IgD-negative memory B cell (primary cell): ENCODE measurements around the gene XPR1. TPM values are rescaled to one million over a fixed set of nuclear protein-coding genes. Genes with fewer than 3 reads are reported as not detected.

Experiments
- H3K27ac Mint-ChIP-seq, 3 donors: one replicate each; pipeline ENCODE4 v1.8.0; 2020 to 2022; ENCODE audit warnings: mild to moderate bottlenecking in 3 of 3, mixed read lengths in 3 of 3, moderate library complexity in 1 of 3
- H3K27me3 Mint-ChIP-seq: one replicate; pipeline ENCODE4 v1.8.0; 2021; ENCODE audit warnings: mixed read lengths
- H3K36me3 Mint-ChIP-seq: one replicate; pipeline ENCODE4 v1.8.0; 2020; ENCODE audit warnings: mild to moderate bottlenecking, mixed read lengths
- H3K4me1 Mint-ChIP-seq, 3 donors: one replicate each; pipeline ENCODE4 v1.8.0; 2020 to 2022; ENCODE audit warnings: mixed read lengths in 3 of 3, mild to moderate bottlenecking in 1 of 3
- H3K4me3 Mint-ChIP-seq, 4 donors: one replicate each; pipeline ENCODE4 v1.8.0; 2020 to 2022; ENCODE audit warnings: mild to moderate bottlenecking in 4 of 4, mixed read lengths in 4 of 4, moderate library complexity in 3 of 4
- H3K9me3 Mint-ChIP-seq, 3 donors: one replicate each; pipeline ENCODE4 v1.8.0; 2020 to 2021; ENCODE audit warnings: mixed read lengths in 3 of 3, mild to moderate bottlenecking in 1 of 3
- polyA plus RNA-seq: library from polyadenylated mRNA; unstranded; fragments of 300-500 nt; fragmentation: Illumina TruSeq; gene quantifications from one replicate; pipeline ENCODE4 v1.2.3, GENCODE V29; 2021

The XPR1 gene
- polyA plus RNA-seq, 1 donor from 2014 or later = 5.7 TPM

DNA sequence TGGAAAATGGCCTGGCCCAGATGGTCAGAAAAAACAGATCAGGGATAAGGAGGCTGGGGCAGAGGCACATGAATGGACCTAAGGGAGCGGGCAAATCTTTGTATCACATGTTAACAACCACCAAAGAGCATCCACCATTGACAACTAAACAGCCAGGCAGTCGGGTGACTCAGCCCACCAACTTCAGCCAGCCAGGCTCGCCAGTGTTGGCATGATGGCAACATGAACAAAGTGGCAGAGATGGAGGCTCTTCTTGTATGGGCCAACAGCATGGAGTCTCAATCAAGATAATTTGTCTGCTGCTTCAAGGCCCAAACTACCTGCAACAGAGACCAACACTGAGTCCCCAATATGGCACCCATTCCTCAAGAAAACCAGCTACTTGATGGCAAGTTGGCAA is 264.3 kb downstream of the XPR1 start:
- H3K27me3 Mint-ChIP-seq = peaks cover 2% of the 10 kb centered on the region
- H3K4me3 Mint-ChIP-seq = no peak overlapping the region
- no peaks in the 10 kb centered on the region for H3K4me1 Mint-ChIP-seq
- H3K27ac Mint-ChIP-seq = no peak overlapping the region
- peaks cover 0 to 3% (median 2%) of the 10 kb centered on the region in 3 donors for H3K9me3 Mint-ChIP-seq
- H3K36me3 Mint-ChIP-seq = no peaks in the 10 kb centered on the region

DNA sequence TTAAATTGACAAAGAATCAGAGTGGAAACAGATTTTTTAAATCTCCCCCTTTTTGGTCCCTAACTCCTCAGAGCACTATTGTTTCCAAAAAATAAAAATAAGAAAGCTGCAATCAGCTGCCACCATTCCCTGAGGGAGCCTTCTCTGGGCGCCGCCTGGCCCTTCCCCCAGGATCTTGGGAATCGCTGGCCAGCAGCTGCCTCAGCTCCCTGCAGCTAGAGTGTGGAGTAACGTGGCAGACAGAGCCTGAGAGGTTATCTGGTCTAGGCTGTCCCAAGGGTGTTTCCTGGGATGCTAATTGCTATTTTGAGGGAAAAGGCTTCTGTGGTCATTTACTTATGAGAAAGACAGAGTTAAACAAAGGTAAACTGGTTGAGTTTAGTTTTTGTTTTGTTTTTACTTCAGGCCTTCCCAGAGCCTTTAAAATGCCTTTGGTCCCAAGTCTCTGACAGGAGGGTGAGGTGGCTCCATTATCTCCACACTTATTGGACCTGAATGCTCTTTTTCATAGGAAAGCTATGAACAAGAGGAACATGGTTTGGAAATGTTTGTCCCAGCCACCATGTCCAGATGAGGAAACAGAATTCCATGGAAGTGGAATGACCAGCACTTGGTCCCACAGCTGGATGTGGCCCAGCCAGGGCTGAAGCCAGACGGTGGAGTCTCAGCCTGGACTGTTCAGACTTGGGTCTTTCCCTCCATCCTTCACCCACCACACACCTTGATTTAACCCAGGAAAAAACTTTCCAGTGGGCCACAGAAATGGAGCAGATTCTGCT is 266.8 kb downstream of the XPR1 start:
- Mint-ChIP-seq H3K27ac (no peak overlapping the region), H3K4me1 (no peaks in the 10 kb centered on the region), H3K36me3 (no peaks in the 10 kb centered on the region), H3K4me3 (no peak overlapping the region), H3K9me3 (peaks cover 0 to 3% (median 2%) of the 10 kb centered on the region in 3 donors), H3K27me3 (peaks cover 3% of the 10 kb centered on the region)

DNA sequence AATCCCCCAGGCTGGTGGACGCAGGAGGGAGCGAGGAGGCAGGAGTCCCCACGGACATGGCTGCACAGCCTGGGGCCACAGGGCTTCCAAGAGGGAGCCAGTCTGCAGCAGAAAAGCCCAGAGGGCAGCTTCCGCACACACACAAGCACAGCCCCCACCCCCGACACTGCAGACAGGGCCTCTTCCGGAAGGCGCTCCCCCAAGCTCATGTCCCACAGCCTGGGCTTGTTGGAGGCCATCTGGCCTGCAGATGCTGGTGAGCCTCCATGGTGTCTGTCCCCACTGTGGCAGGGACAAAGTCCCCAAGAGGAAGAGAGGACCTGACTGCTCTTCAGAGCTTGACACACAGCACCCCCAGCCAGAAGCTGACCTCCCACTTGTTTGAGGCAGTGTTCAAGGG is 267.4 kb downstream of the XPR1 start:
- peaks cover 2 to 3% (median 3%) of the 10 kb centered on the region in 3 donors for H3K9me3 Mint-ChIP-seq
- H3K36me3 Mint-ChIP-seq = no peaks in the 10 kb centered on the region
- no peaks in the 10 kb centered on the region for H3K4me1 Mint-ChIP-seq
- peaks cover 3% of the 10 kb centered on the region for H3K27me3 Mint-ChIP-seq
- H3K4me3 Mint-ChIP-seq = no peak overlapping the region
- no peak overlapping the region for H3K27ac Mint-ChIP-seq

DNA sequence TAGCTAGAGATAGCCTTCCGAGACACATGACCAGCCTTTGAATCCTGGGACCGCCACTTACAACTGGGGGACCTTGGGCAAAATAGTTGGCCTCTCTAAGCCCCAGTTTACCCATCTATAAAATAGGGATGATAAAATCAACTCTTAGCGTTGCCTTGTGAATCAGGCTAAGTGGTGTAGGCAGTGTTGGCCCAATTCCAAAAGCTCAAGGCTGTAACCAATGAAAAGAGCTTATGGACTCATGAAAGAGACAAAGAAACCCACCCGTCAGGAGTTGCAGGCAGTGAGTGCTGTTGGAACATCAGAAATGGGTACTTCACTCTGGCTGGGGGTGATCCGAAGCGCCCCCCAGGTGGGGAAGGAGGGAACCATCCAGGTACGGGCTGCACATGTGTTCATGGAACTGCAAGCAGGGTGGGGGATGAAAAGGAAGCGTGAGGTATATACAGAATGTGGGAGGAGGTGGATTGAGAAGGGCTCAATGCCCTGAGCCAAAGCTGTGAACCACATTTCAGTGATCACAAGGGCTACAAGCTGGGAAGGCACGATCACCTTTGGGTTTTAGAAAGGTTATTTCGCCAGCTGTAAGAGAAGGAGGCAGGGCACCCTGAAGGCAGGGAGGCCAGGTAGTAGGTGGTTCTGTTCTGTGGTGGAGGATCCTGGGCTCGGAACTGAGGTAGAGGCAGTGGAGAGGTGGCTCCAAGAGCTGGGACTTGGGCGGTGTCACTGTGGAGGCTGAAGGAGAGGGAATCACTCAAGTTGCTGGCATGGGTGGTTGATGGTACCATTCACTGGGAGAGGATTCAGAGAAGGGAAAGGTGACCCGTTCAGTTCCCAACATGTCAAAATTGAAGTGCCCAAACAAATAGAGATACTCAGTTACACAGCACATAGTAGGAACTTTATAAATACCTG is 269.5 kb downstream of the XPR1 start:
- Mint-ChIP-seq H3K27ac (no peak overlapping the region), H3K27me3 (peaks cover 3% of the 10 kb centered on the region), H3K9me3 (peaks cover 0 to 5% (median 4%) of the 10 kb centered on the region in 3 donors), H3K4me3 (no peak overlapping the region), H3K4me1 (no peaks in the 10 kb centered on the region), H3K36me3 (no peaks in the 10 kb centered on the region)

DNA sequence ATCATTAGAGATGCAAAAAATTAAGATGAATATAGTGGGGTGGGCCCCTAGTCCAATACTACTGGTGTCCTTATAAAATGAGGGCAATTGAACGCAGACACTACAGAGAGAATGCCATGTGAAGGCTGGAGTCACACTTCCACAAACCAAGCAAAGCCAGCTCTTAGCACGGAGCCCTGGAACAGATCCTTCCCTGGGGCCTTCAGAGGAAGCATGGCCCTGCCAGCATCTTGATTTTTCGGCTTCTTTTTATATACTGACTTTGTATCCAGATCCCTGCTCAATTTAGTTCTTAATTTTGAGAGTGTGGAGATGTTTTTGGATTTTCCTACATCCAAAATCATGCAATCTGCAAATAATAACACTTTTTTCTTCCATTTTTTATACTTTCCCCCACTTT is 270.7 kb downstream of the XPR1 start:
- no peaks in the 10 kb centered on the region for H3K4me1 Mint-ChIP-seq
- H3K27me3 Mint-ChIP-seq = peaks cover 7% of the 10 kb centered on the region

DNA sequence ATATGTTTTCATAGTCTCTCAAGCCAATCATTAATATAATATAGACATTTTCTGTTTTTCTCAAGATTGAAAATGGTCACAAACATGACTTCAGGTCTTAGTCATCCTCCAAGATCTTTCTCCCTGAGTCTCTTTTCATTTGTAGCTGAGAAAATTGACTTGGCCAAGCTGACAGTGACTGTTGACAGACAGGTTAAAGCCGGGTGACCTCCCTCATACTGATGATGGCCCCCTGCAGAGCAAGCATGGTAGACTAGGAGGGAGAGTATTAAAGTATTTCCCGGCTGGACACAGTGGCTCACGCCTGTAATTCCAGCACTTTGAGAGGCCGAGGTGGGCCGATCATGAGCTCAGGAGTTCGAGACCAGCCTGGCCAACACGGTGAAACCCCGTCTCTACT is 274.1 kb downstream of the XPR1 start:
- no peak overlapping the region for H3K4me3 Mint-ChIP-seq
- peaks cover 12% of the 10 kb centered on the region for H3K27me3 Mint-ChIP-seq
- no peak overlapping the region for H3K27ac Mint-ChIP-seq
- peaks cover 0 to 5% (median 2%) of the 10 kb centered on the region in 3 donors for H3K9me3 Mint-ChIP-seq
- H3K4me1 Mint-ChIP-seq = peaks cover 0 to 6% (median 3%) of the 10 kb centered on the region in 3 donors
- H3K36me3 Mint-ChIP-seq = no peaks in the 10 kb centered on the region

More for the DNA sequence above, 270.7 kb downstream of the XPR1 start:
- no peak overlapping the region for H3K4me3 Mint-ChIP-seq
- no peaks in the 10 kb centered on the region for H3K36me3 Mint-ChIP-seq
- H3K9me3 Mint-ChIP-seq = peaks cover 0 to 5% (median 2%) of the 10 kb centered on the region in 3 donors
- no peak overlapping the region for H3K27ac Mint-ChIP-seq

DNA sequence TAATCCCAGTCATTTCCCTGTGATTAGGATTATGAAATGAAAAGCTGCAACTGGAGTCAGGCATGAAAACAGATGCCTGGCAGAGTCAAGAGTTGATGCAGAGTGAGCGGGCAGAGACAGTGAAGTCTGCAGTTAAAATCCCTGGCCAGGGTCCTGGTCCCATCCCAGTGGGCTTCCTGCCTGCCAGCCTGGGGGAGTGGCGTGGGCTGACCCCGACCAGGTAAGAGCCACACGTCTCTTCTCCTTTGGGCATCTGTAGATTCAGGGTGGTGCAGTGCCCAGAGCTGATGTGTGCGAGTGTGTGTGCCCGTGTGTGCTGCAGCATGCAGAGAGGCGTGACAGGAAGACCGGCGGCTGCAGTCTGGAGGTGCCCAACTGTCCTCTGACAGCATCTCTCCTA is 274.7 kb downstream of the XPR1 start:
- Mint-ChIP-seq H3K4me3 (no peak overlapping the region), H3K27me3 (peaks cover 14% of the 10 kb centered on the region), H3K9me3 (peaks cover 0 to 5% (median 2%) of the 10 kb centered on the region in 3 donors), H3K4me1 (peaks cover 0 to 6% (median 3%) of the 10 kb centered on the region in 3 donors), H3K36me3 (no peaks in the 10 kb centered on the region), H3K27ac (no peak overlapping the region)

DNA sequence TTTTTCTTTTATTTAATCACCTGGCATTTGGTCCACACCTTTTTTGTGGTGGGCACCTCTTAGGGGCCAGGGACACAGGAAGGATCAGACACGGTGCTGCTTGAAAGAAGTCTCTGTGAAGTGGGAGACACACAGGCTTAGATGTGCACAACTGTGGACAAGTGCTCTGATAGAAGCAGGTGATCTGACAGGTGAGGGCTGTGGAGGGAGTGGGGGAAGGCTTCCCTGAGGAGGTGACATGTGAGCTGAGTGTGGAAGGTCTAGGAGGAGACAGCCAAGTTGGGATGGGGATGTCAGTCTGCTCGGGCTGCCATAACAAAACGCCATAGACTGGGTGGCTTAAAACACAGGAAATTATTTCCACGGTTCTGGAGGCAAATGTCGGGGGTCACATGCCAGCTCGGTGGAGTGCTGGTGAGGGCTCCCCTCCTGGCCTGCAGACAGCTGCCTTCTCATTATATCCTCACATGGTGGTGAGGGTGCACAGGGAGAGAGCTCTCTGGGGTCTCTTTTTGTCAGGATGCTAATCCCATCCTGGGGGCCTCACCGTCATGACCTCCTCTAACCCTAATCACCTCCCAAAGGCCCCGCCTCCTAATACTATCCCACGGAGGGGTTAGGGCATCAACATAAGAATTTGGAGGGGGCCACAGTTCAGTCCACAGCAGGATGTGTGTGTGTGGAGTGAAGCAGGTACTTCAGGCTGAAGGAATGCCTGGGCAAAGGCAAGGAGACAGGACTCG is 275.7 kb downstream of the XPR1 start:
- Mint-ChIP-seq H3K27ac (no peak overlapping the region), H3K9me3 (peaks cover 0 to 5% (median 2%) of the 10 kb centered on the region in 3 donors)

DNA sequence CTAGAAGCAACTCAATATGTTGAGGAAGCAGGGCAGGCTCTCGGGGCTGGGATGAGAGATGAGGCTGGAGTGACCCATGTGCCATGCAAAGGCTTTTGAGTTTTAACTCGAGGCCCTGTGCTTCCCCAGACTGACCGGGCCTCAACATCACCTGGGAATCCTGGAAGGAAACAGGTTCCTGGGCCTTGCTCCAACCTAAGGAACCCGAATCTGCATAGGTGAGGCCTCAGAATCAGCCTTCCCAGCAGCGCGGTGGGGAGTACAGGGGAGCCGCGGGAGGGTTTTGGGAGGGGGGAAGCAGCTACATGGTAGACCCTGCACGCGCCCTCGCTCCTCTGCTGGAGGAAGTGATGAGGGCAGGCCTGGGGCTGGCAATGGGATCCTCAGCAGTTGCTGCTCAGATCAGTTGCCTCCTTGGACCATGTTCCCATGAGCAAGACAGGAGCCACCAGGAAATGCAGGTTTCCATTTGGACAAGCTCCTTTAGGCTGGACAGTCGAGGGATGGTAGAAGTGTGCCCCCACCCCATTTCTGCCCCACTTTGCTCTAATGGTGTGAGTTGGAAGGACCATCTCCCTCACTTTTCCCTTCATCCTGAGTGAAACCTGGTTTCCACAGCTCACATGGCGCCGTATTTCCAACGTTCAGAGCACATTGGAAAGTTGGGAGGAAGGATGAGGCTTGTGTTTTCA is 276.4 kb downstream of the XPR1 start:
- no peaks in the 10 kb centered on the region for H3K36me3 Mint-ChIP-seq
- H3K27ac Mint-ChIP-seq = no peak overlapping the region
- H3K27me3 Mint-ChIP-seq = peaks cover 22% of the 10 kb centered on the region
- peaks cover 0 to 6% (median 6%) of the 10 kb centered on the region in 3 donors for H3K4me1 Mint-ChIP-seq
- no peak overlapping the region for H3K4me3 Mint-ChIP-seq
- H3K9me3 Mint-ChIP-seq = peaks cover 0 to 5% (median 2%) of the 10 kb centered on the region in 3 donors

More for the DNA sequence above, 275.7 kb downstream of the XPR1 start:
- H3K4me3 Mint-ChIP-seq = no peak overlapping the region
- H3K27me3 Mint-ChIP-seq = peaks cover 22% of the 10 kb centered on the region
- peaks cover 0 to 6% (median 6%) of the 10 kb centered on the region in 3 donors for H3K4me1 Mint-ChIP-seq
- no peaks in the 10 kb centered on the region for H3K36me3 Mint-ChIP-seq

DNA sequence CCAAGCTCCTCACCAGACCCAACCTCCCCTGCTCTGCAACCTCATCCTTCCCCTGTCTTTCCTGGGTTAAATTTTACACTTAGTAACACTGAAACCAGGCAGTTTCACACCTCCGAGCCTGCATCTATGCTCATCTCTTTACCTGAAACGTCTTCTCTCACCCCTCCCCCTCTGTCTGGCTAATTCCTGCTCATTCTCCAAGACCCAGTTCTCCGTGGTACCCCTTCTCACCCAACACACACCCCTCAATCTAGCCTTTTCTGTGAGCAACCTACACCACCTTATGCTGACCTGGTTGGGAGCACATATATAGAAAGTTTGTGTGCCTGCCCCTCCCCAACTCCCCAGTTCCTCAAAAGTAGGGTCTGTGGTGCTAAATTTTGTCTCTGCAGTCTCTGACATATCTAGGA is 277.2 kb downstream of the XPR1 start:
- Mint-ChIP-seq H3K9me3 (peaks cover 0 to 4% (median 2%) of the 10 kb centered on the region in 3 donors), H3K27me3 (peaks cover 30% of the 10 kb centered on the region), H3K27ac (no peak overlapping the region), H3K36me3 (no peaks in the 10 kb centered on the region), H3K4me1 (peaks cover 0 to 9% (median 6%) of the 10 kb centered on the region in 3 donors), H3K4me3 (no peak overlapping the region)

DNA sequence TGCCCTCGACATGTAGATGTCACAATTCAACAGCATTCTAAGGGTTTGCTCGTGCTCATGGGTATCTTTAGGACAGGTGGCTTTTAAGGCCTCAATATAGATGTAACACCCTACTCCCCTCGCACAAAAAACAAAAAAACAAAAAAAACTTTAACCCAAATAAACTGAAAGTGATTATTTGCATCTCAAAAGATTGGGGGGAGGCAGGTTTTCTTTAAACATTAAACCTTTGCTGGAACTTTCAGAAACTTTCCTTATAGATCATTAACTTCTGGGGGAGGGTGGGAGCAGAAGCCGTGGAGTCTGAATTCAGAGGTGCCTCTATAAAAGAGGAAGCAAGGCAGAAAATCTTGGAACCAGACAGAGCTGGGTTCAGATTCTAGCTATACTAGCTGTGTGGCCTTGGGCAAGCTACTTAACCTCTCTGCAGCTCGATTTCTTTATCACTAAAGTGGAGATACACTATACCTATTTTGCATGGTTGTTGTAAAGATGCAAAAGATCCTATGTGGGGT is 277.7 kb downstream of the XPR1 start:
- Mint-ChIP-seq H3K4me3 (peak overlapping the region in 1 of 4 donors; percentile 60), H3K4me1 (peaks cover 0 to 9% (median 6%) of the 10 kb centered on the region in 3 donors), H3K27me3 (peaks cover 30% of the 10 kb centered on the region), H3K9me3 (peaks cover 0 to 2% (median under 1%) of the 10 kb centered on the region in 3 donors), H3K27ac (no peak overlapping the region), H3K36me3 (no peaks in the 10 kb centered on the region)

DNA sequence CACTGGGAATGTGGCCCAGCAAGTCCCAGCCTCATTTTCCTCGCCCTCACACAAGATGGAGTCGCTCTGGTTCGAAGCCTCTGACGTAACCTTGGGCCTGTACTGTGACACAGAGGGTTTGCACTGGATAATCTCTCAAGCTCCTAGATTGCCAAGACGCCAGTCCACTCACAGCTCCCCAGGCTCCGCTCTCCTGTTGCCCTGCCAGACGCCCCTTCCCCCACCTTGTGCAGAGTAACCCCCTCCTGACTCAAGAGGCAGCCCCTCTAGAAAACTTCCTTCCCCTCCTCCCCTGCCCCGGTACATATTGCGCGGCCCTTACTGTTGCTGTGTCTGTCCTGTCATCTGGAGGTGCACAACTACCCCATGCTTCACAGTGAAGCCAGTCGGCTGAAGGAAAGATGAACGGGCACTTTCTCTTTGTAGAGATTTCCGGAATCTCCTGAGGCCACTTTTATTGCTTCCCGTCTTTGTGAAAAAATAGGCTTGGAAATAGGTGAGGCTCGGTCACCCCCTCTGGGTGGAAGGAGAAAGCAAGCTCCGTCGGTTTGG is 279.9 kb downstream of the XPR1 start:
- peak overlapping the region in 2 of 4 donors; percentile 3 to 56 for H3K4me3 Mint-ChIP-seq
- no peak overlapping the region for H3K27ac Mint-ChIP-seq
- H3K4me1 Mint-ChIP-seq = peaks cover 0 to 9% (median 6%) of the 10 kb centered on the region in 3 donors
- no peaks in the 10 kb centered on the region for H3K36me3 Mint-ChIP-seq
- no peaks in the 10 kb centered on the region for H3K9me3 Mint-ChIP-seq
- H3K27me3 Mint-ChIP-seq = peaks cover 40% of the 10 kb centered on the region

DNA sequence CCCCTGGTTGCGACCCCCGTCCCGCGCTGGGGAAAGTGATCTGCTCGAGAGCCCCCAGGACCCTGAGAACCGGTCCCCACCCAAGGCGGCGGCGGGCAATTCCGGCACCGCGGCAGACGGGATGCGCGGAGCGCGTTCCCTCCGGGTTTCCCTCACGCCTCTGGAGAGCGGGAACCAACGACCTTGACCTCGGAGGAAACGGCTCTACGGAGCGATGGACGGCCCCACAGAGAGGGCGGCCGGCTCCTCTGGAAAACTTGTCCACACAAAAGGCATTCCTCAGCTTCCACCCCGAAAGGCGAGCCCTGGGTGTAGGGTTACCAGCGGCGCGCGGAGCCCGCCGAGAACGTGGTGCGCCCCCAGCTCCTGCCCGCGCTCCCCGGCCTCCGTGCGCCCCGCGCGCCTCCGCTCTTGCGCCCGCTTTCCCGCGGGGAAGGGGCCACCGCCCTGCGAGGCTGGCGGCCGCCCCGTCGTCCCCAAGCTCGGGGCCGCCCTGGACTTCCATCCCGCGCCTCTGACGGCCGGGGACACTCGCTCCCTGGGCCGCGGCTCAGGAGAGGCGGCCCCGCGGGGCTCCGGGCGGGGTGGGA is 280.5 kb downstream of the XPR1 start:
- H3K27me3 Mint-ChIP-seq = peaks cover 39% of the 10 kb centered on the region
- H3K4me1 Mint-ChIP-seq = peaks cover 0 to 9% (median 6%) of the 10 kb centered on the region in 3 donors
- no peak overlapping the region for H3K27ac Mint-ChIP-seq
- no peaks in the 10 kb centered on the region for H3K9me3 Mint-ChIP-seq
- H3K4me3 Mint-ChIP-seq = peak overlapping the region in 1 of 4 donors; percentile 3
- H3K36me3 Mint-ChIP-seq = no peaks in the 10 kb centered on the region
